Heart right ventricle (tissue), 16 donors: Measurements from ENCODE around the gene CLEC16A. TPM values are rescaled to one million over a fixed set of nuclear protein-coding genes. Genes with fewer than 3 reads are reported as not detected.
A peak's percentile ranks its signal among the peaks of the same experiment; 100 is the strongest.

Experiments
- ATAC-seq, 8 donors: fragments of 200-7000 bp; cut with Tn5 transposase; one replicate each; pipeline ENCODE4 v1.9.1; 2020; ENCODE audit warnings: mild to moderate bottlenecking in 8 of 8, moderate library complexity in 8 of 8, moderate number of reproducible peaks in 1 of 8
- DNase-seq, 2 donors: peaks; one replicate each; pipeline ENCODE4 v3.0.0-alpha.2; 2020
- H3K27ac ChIP-seq, 10 donors: fragments of 200-600 bp; sonication (generic) in 2 of 10; one replicate each; pipeline versions ENCODE4 v1.5.0 to v1.8.0; 2020 to 2022; ENCODE audit warnings: mild to moderate bottlenecking in 3 of 10
- H3K27me3 ChIP-seq, 7 donors: fragments of 200-600 bp; one replicate each; pipeline ENCODE4 v1.8.0; 2021 to 2022; ENCODE audit warnings: mild to moderate bottlenecking in 2 of 7
- H3K36me3 ChIP-seq, 9 donors: fragments of 200-600 bp; sonication (generic) in 1 of 9; one replicate each; pipeline versions ENCODE4 v1.5.0 to v1.8.0; 2020 to 2022; ENCODE audit warnings: mild to moderate bottlenecking in 2 of 9
- H3K4me1 ChIP-seq, 9 donors: fragments of 200-600 bp; sonication (generic) in 1 of 9; one replicate each; pipeline versions ENCODE4 v1.5.0 to v1.8.0; 2020 to 2022; ENCODE audit warnings: mild to moderate bottlenecking in 4 of 9
- H3K4me3 ChIP-seq, 10 donors: fragments of 200-600 bp; sonication (generic) in 2 of 10; one replicate each; pipeline versions ENCODE4 v1.5.0 to v1.8.0; 2020 to 2022; ENCODE audit warnings: mild to moderate bottlenecking in 7 of 10, moderate library complexity in 2 of 10
- H3K9me3 ChIP-seq, 11 donors: fragments of 200-600 bp in 10 of 11; sonication (generic) in 2 of 11; one replicate each; pipeline versions ENCODE4 v1.5.0 to v1.8.0; 2013 to 2022; ENCODE audit warnings: mild to moderate bottlenecking in 2 of 11, control low read depth in 1 of 11, moderate library complexity in 1 of 11
- WGBS, 2 donors: extraction: QIAGEN DNeasy Blood & Tissue Kit; methylation state at CpG; one replicate each; pipeline ENCODE4 v1.1.7; 2013; ENCODE audit warnings: inconsistent platforms in 1 of 2; 5-methylcytosine and 5-hydroxymethylcytosine counted together
- intact Hi-C, 10 donors: fragments of 100-400 bp; cut with DNase I; formaldehyde crosslinking; loops; one replicate each; pipeline versions ENCODE4 v1.11.1 to v1.14.2; 2022
- polyA plus RNA-seq, 2 donors: library from polyadenylated mRNA; stranded (reverse); fragments of 200-250 nt; gene quantifications; one replicate each; pipeline ENCODE4 v1.2.3, GENCODE V29; 2013
- total RNA-seq, 10 donors: library from RNA; stranded (reverse); fragmentation: NEBNext Ultra II Directional in 3 of 10; extraction: Animal tissue kit (Norgen Biotek cat#: 25700) in 3 of 10; gene quantifications; one replicate each; pipeline versions ENCODE4 v1.2.1 to v1.2.4, GENCODE V29; 2021 to 2023
- TF ChIP-seq, protein P1 (sequence below), 9 donors: fragments of 200-600 bp; sonication (generic) in 2 of 9; IDR thresholded peaks; one replicate each; pipeline versions ENCODE4 v1.5.0 to v1.8.0; 2021 to 2022; ENCODE audit warnings: antibody characterized with exemption in 9 of 9, mild to moderate bottlenecking in 5 of 9, moderate library complexity in 1 of 9
- donor health status: Arrhythmogenic right ventricular cardiomyopathy.
- donor health status: ischemic (EF 13 %, LVEDD 7.1; RV severe dilation, severe dysfunction).
- donor health status: healthy with polysubstance abuse.
- donor health status: DM: no; HTN: yes; CAD: no.
- donor health status: DM: no; HTN: no; CAD: no.
- donor health status: ischemic (EF 25% LVEDD 6.9; RV normal size, moderate dysfunction).
- donor health status: ischemic (EF 25% LVEDD 5.7; RV mildly dilated, moderate dysfunction).
- donor health status: healthy.
- donor health status: DM: yes; HTN: yes; CAD: no.
- donor health status: Ischemic cardiomyopathy.
- donor health status: ischemic (EF 35%, LVEDD 5.7; RV mildly dilated, moderate dysfunction).
- donor health status: nonischemic (EF 11% LVEDD 7.7; RV severe dilation, severe dysfunction).
- donor health status: DM: yes; HTN: yes; CAD: no.
- donor health status: PGD.
- donor health status: ischemic (EF 29% LVEDD 5.4; RV normal size, mild dysfunction).
- donor health status: nonischemic (EF 23%, LVEDD 6.1; RV moderate dilation, normal function).

The CLEC16A gene
- total and polyA plus RNA-seq, 12 donors = 12.1 to 30.8 (median 23.0) TPM

DNA sequence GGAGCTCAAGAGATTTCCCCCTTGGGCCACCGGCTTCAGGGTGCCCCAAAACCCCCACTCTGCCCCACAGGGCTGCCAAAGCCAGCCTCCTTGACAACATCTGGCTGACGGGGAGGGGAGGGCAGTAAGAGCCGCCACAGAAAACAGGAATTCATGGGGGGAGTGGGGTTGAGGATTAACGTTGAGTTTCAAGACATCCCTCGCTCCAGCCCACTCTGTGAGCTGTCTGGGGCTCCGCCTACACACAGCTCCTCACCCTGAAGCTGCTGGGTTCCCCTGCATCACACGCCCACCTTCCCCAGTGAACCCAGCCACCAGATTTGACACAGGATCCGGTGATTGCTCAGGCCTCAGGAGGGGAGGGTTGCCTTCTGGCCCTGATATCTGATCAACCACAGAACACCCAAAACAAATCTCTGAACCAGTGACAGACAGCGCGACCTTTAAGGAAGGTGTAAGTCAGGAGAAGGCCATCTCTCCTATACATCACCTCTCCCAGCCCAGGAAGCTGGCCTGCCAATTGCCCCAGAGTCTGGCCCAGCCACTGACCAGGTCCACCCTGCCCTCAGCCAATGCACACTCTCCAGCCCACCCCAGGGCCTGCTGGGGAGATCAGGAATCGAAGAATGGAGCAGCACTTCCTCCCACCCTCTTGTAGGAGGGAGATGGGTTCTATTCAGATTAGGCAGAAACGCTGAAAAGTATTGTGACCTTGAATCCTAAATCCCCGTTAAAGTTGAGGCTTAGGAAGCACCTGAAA, 132.1 kb downstream of the CLEC16A start:
- peaks cover 0 to 29% (median 0%) of the 10 kb centered on the region in 9 donors for H3K36me3 ChIP-seq
- DNase-seq = no peak
- no peaks in the 10 kb centered on the region for H3K9me3 ChIP-seq
- 83 to 89% methylated on average over 13 of the region's 13 CpGs for whole genome bisulfite sequencing, 2 donors
- ATAC-seq = no peak
- H3K27ac ChIP-seq = no peak overlapping the region
- TF ChIP-seq, protein P1, sequence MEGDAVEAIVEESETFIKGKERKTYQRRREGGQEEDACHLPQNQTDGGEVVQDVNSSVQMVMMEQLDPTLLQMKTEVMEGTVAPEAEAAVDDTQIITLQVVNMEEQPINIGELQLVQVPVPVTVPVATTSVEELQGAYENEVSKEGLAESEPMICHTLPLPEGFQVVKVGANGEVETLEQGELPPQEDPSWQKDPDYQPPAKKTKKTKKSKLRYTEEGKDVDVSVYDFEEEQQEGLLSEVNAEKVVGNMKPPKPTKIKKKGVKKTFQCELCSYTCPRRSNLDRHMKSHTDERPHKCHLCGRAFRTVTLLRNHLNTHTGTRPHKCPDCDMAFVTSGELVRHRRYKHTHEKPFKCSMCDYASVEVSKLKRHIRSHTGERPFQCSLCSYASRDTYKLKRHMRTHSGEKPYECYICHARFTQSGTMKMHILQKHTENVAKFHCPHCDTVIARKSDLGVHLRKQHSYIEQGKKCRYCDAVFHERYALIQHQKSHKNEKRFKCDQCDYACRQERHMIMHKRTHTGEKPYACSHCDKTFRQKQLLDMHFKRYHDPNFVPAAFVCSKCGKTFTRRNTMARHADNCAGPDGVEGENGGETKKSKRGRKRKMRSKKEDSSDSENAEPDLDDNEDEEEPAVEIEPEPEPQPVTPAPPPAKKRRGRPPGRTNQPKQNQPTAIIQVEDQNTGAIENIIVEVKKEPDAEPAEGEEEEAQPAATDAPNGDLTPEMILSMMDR (IDR thresholded peaks at IDR 0.05) = no peak
- peaks cover 0 to 26% (median 13%) of the 10 kb centered on the region in 9 donors for H3K4me1 ChIP-seq
- no peaks in the 10 kb centered on the region for H3K27me3 ChIP-seq
- no peak overlapping the region for H3K4me3 ChIP-seq
- intact Hi-C loops = no loop called here

DNA sequence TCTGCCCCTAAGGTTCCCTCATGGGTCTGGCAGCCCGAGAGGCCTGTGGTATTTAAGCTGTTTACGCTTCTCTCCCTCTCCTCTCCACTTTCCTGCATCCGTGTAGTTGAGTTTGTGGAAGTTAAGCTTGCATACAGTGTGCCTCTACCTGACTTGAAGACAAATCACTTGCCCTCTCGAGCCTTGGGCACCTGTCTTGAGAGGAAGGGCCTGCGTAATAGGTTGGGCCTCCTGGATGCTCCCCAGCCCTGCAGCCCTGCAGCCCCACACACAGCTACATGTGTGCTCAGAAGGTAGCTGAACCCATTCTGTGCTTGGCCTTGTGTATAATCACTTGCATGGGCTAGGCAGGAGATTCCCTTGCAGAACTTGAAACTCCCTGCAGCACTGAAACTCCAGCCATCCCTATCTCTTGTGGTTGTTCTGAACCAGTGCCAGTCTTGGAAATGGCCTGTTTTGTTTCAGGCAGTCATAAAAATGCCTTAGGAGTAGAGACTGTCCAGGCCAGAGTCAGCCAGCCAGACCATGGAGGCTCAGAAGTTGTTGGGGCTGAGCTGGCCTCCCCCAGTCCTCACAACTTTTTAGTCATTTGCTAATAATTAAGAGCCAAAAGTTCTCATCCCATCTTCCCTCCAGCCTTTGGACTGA, 134.6 kb downstream of the CLEC16A start:
- Histone ChIP-seq H3K4me1 (peaks cover 0 to 27% (median 13%) of the 10 kb centered on the region in 9 donors), H3K9me3 (no peaks in the 10 kb centered on the region), H3K27me3 (no peaks in the 10 kb centered on the region), H3K4me3 (no peak overlapping the region), H3K27ac (no peak overlapping the region), H3K36me3 (peaks cover 0 to 18% (median 0%) of the 10 kb centered on the region in 9 donors)
- peak in 5 of 8 donors; percentile 30 to 59 (median 46) for ATAC-seq
- intact Hi-C loops = no loop called here
- DNase-seq = peak in 1 of 2 donors; percentile 33
- TF ChIP-seq, protein P1 (IDR thresholded peaks at IDR 0.05) = no peak
- 94% methylated on average over 5 of the region's 5 CpGs for WGBS, 2 donors

DNA sequence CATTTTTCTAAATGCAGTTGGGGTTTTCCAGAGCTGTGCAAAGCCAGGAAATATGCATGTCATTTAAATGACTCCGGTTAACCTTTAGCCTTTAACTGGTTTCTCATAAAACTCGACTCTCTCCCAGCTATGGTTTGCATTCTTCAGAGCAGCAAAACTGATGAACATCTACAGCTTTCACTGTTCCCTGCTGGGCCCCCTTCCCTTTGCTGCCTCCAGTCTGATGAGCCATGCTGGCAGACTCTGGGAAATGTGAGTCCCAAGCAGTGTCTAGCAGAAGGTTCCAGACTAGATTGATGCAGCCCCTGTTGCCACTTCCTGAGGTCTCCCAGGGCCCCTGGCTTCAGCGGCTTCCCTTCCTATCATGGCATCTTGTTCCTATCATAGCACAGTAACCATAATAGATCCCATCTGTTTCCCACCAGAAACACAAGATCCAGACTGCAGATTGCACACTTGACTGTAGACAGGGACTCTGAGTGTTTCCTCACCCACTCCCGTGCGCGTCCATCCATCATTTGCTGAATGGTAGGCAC, 135.4 kb downstream of the CLEC16A start:
- peak overlapping the region in 1 of 10 donors; percentile 36 for H3K27ac ChIP-seq
- ATAC-seq = no peak
- WGBS, 2 donors = 70 to 79% methylated on average over 6 of the region's 6 CpGs
- TF ChIP-seq, protein P1 (IDR thresholded peaks at IDR 0.05) = no peak
- H3K4me1 ChIP-seq = peaks cover 0 to 35% (median 15%) of the 10 kb centered on the region in 9 donors
- H3K36me3 ChIP-seq = peaks cover 0 to 23% (median 0%) of the 10 kb centered on the region in 9 donors
- intact Hi-C loops = no loop called here
- H3K4me3 ChIP-seq = no peak overlapping the region
- no peaks in the 10 kb centered on the region for H3K9me3 ChIP-seq
- no peak for DNase-seq
- H3K27me3 ChIP-seq = no peaks in the 10 kb centered on the region

DNA sequence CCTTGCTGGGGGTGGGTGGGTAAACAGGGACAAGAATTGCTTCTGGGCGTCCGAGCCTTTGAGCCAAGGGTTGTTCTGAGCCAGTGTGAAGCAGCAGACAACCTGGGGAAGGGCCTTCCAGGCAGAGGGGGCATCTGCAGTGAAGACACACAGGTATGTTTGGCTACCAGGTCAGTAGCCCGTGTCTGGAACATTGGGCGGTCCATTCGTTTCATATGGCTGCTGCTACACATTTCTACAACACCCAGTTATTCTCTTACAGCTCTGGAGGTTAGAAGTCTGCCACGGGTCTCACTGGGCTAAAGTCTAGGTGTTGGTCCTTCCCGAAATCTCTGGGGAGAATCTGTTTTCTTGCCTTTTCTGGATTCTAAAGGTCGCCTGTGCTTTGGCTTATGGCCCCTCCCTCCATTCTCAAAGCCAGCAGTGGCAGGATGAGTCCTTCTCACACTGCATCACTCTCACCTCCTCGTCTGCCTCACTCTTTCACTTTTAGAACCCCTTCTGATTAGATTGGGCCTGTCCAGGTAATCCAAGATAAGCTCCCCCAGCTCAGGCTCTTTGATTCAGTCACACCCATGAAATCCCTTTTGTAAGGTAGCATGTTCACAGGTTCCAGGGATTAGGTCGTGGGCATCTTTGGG, 136.1 kb downstream of the CLEC16A start:
- no peaks in the 10 kb centered on the region for H3K27me3 ChIP-seq
- DNase-seq (no peak), ATAC-seq (no peak)
- H3K4me1 ChIP-seq = peaks cover 0 to 37% (median 19%) of the 10 kb centered on the region in 9 donors
- WGBS, 2 donors = 89 to 97% methylated on average over 10 of the region's 10 CpGs
- peaks cover 0 to 26% (median 0%) of the 10 kb centered on the region in 9 donors for H3K36me3 ChIP-seq
- intact Hi-C loops = no loop called here
- no peak overlapping the region for H3K4me3 ChIP-seq
- TF ChIP-seq, protein P1 (IDR thresholded peaks at IDR 0.05) = no peak
- H3K9me3 ChIP-seq = no peaks in the 10 kb centered on the region
- no peak overlapping the region for H3K27ac ChIP-seq
